GM23338 (cell line): ENCODE data around the gene TBRG4. TPM values are rescaled to one million over a fixed set of nuclear protein-coding genes. Genes with fewer than 3 reads are reported as not detected.

Experiments
- ATAC-seq: fragments of 200-7000 bp; cut with Tn5 transposase; 3 replicates; pipeline ENCODE4 v1.9.1; 2020
- DNase-seq: peaks from one replicate; pipeline ENCODE4 v3.0.0-alpha.2; 2015; ENCODE audit warnings: low spot score
- H2AFZ ChIP-seq: fragments of 200-600 bp; sonication (generic); 2 replicates; pipeline ENCODE4 v1.8.0; 2016; ENCODE audit warnings: antibody characterized with exemption, mild to moderate bottlenecking, moderate library complexity
- H3F3A ChIP-seq: fragments of 200-600 bp; sonication (generic); replicated peaks from 2 replicates; pipeline ENCODE4 v1.8.0; 2017; ENCODE audit warnings: antibody characterized with exemption, mixed run types, low read depth
- H3K27ac ChIP-seq: fragments of 200-600 bp; sonication (generic); 2 replicates; pipeline ENCODE4 v1.6.1; 2016; ENCODE audit warnings: low read depth
- H3K27me3 ChIP-seq: fragments of 200-600 bp; sonication (generic); 2 replicates; pipeline ENCODE4 v1.8.0; 2016; ENCODE audit warnings: mild to moderate bottlenecking, mixed run types, moderate library complexity; ENCODE audit not compliant: insufficient read depth
- H3K36me3 ChIP-seq: fragments of 200-600 bp; sonication (generic); 2 replicates; pipeline ENCODE4 v1.8.0; 2016; ENCODE audit warnings: mild to moderate bottlenecking; ENCODE audit not compliant: insufficient read depth
- H3K4me1 ChIP-seq: fragments of 200-600 bp; sonication (generic); 2 replicates; pipeline ENCODE4 v1.8.0; 2016; ENCODE audit warnings: mild to moderate bottlenecking, moderate library complexity; ENCODE audit not compliant: insufficient read depth
- H3K4me2 ChIP-seq: fragments of 200-600 bp; sonication (generic); 2 replicates; pipeline ENCODE4 v1.7.1; 2017; ENCODE audit warnings: mixed run types
- H3K4me3 ChIP-seq: fragments of 200-600 bp; sonication (generic); 2 replicates; pipeline ENCODE4 v1.6.1; 2016; ENCODE audit warnings: mixed run types
- H3K79me2 ChIP-seq: fragments of 200-600 bp; sonication (generic); replicated peaks from 2 replicates; pipeline ENCODE4 v1.8.0; 2017; ENCODE audit warnings: mild to moderate bottlenecking; ENCODE audit not compliant: insufficient read depth
- H3K9me2 ChIP-seq: fragments of 200-600 bp; sonication (generic); 2 replicates; pipeline ENCODE4 v1.8.0; 2017; ENCODE audit not compliant: insufficient read depth
- H4K20me1 ChIP-seq: fragments of 200-600 bp; sonication (generic); replicated peaks from 2 replicates; pipeline ENCODE4 v1.8.0; 2017; ENCODE audit warnings: mild to moderate bottlenecking; ENCODE audit not compliant: insufficient read depth
- H3K27ac Mint-ChIP-seq: 2 replicates; pipeline ENCODE4 v1.8.0; 2020; ENCODE audit warnings: inconsistent platforms, mild to moderate bottlenecking, moderate library complexity, mixed read lengths
- H3K27me3 Mint-ChIP-seq: 3 replicates; pipeline ENCODE4 v1.8.0; 2022; ENCODE audit warnings: low read depth, mild to moderate bottlenecking, moderate library complexity, mixed read lengths, inconsistent platforms; ENCODE audit not compliant: insufficient read depth, poor library complexity
- H3K36me3 Mint-ChIP-seq: 3 replicates; pipeline ENCODE4 v1.8.0; 2021; ENCODE audit warnings: low read depth, mild to moderate bottlenecking, inconsistent platforms, moderate library complexity, mixed read lengths
- H3K4me1 Mint-ChIP-seq: 3 replicates; pipeline ENCODE4 v1.8.0; 2020; ENCODE audit warnings: mild to moderate bottlenecking, inconsistent platforms, mixed read lengths
- H3K4me3 Mint-ChIP-seq: 3 replicates; pipeline ENCODE4 v1.8.0; 2021; ENCODE audit warnings: moderate library complexity, mild to moderate bottlenecking, inconsistent platforms, mixed read lengths
- H3K9me3 Mint-ChIP-seq: 3 replicates; pipeline ENCODE4 v1.8.0; 2020; ENCODE audit warnings: moderate library complexity, mild to moderate bottlenecking, inconsistent platforms, mixed read lengths
- CREB1 ChIP-seq: fragments of 250-450 bp; sonication (Bioruptor Pico); IDR thresholded peaks from 2 replicates; pipeline ENCODE4 v1.5.0; 2020; ENCODE audit warnings: low read depth, mild to moderate bottlenecking, moderate library complexity
- EZH2 ChIP-seq: fragments of 200-600 bp; sonication (generic); IDR thresholded peaks from one replicate; pipeline ENCODE4 v1.8.0; 2017; ENCODE audit warnings: antibody characterized with exemption, mild to moderate bottlenecking, low read depth; ENCODE audit not compliant: unreplicated experiment
- EZH2phosphoT487 ChIP-seq: fragments of 200-600 bp; sonication (generic); IDR thresholded peaks from one replicate; pipeline ENCODE4 v1.8.1; 2018; ENCODE audit warnings: antibody characterized with exemption; ENCODE audit not compliant: unreplicated experiment
- JUNB ChIP-seq: IDR thresholded peaks from one replicate; pipeline ENCODE4 v1.6.1; 2016; ENCODE audit warnings: antibody characterized with exemption; ENCODE audit not compliant: unreplicated experiment
- NANOG ChIP-seq: IDR thresholded peaks from 2 replicates; pipeline ENCODE4 v1.6.1; 2016; ENCODE audit warnings: antibody characterized with exemption, borderline replicate concordance
- POLR2AphosphoS5 ChIP-seq: IDR thresholded peaks from 2 replicates; pipeline ENCODE4 v1.6.1; 2016; ENCODE audit warnings: antibody characterized with exemption, low read depth
- STAT1 ChIP-seq: IDR thresholded peaks from one replicate; pipeline ENCODE4 v1.6.1; 2016; ENCODE audit warnings: antibody characterized with exemption; ENCODE audit not compliant: unreplicated experiment
- ZNF331 ChIP-seq: fragments of 250-450 bp; sonication (Bioruptor Pico); IDR thresholded peaks from 2 replicates; pipeline ENCODE4 v1.5.0; 2020; ENCODE audit warnings: low read depth, mild to moderate bottlenecking, moderate library complexity
- polyA plus RNA-seq: library from polyadenylated mRNA; unstranded; fragments of >200 nt; fragmentation: Nextera tagmentation; extraction: Ambion mirVana; gene quantifications from 2 replicates; pipeline ENCODE4 v1.2.1, GENCODE V29; 2016
- total RNA-seq: library from RNA; depleted of rRNA; stranded (reverse); fragments of >200 nt; shearing (Covaris generic); gene quantifications from 2 replicates; pipeline ENCODE4 v1.2.3, GENCODE V29; 2014
- TF ChIP-seq, protein P1 (sequence below), 2 experiments: fragments of 200-600 bp in 1 of 2; sonication (generic) in 1 of 2; conservative IDR thresholded peaks; 2 replicates each; pipeline versions ENCODE4 v1.5.1 to v1.6.1; 2016 to 2017; ENCODE audit warnings: antibody characterized with exemption in 2 of 2, low read depth in 2 of 2, mild to moderate bottlenecking in 2 of 2, moderate library complexity in 1 of 2

Gene TBRG4
- total and polyA plus RNA-seq, 2 experiments from 2014 or later: 72.5 to 162 TPM

DNA sequence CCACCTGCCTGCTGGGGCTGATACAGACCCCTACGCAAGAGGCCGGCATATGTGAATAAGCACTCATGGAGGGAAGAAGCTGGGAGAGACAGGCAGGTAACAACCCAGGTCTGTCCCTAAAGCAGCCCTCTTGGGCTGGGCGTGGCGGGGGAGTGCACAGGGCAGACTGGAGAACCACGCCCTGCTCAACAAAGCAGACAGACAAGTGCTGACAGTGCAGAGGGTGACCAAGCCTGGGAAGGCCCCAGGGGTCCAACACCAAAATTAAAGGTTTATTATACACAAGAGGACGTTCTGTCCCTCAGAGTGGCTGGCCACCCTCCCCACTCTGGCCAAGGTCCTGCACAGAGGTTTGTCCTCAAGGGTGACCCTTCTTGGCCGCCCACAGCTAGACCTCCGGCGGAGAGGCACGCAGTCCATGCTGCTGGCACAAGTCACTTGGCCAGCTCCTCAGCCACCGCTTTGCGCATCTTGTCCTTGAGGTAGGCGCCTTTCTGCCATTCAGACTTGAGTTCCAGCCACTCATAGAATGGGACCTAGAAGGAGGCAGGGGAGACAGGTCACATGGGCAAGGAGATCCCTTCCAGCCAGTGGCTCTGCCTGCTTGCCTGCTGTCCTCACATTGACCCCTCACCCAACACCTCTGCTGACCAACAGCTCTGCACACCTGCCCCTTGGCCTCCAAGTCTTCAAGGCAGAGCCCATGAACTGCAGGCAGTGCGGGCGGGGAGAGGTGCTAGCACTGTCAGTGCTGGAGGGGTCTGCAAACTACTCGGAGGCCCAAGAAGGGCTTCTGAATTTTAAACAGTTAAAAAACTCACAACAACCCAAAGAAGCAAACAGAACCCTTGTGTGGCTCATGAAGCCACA, 11.4 kb downstream of the TBRG4 start:
- H3K4me3 ChIP-seq: no peak overlapping the region
- no peaks in the 10 kb centered on the region for H3K4me1 Mint-ChIP-seq
- no peaks in the 10 kb centered on the region for H3K9me2 ChIP-seq
- H3K36me3 Mint-ChIP-seq: peaks cover 55% of the 10 kb centered on the region
- H3K27ac ChIP-seq: no peak overlapping the region
- H3K79me2 ChIP-seq: no peaks in the 10 kb centered on the region
- H3K9me3 Mint-ChIP-seq: no peaks in the 10 kb centered on the region; the same call in 2 of the 3 replicates
- H4K20me1 ChIP-seq: peaks cover 17% of the 10 kb centered on the region
- H3K27ac Mint-ChIP-seq: no peak overlapping the region
- no peaks in the 10 kb centered on the region for H3K4me1 ChIP-seq
- H3K27me3 ChIP-seq: no peaks in the 10 kb centered on the region
- H2AFZ ChIP-seq: no peak overlapping the region
- TF ChIP-seq EZH2phosphoT487 (no peak), CREB1 (CRISPR knock-in tag) (no peak), ZNF331 (CRISPR knock-in tag) (no peak), JUNB (no peak), EZH2 (no peak)
- TF ChIP-seq, protein P1, sequence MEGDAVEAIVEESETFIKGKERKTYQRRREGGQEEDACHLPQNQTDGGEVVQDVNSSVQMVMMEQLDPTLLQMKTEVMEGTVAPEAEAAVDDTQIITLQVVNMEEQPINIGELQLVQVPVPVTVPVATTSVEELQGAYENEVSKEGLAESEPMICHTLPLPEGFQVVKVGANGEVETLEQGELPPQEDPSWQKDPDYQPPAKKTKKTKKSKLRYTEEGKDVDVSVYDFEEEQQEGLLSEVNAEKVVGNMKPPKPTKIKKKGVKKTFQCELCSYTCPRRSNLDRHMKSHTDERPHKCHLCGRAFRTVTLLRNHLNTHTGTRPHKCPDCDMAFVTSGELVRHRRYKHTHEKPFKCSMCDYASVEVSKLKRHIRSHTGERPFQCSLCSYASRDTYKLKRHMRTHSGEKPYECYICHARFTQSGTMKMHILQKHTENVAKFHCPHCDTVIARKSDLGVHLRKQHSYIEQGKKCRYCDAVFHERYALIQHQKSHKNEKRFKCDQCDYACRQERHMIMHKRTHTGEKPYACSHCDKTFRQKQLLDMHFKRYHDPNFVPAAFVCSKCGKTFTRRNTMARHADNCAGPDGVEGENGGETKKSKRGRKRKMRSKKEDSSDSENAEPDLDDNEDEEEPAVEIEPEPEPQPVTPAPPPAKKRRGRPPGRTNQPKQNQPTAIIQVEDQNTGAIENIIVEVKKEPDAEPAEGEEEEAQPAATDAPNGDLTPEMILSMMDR (conservative IDR thresholded peaks at IDR 0.05; ENCODE audit: low read depth in 2 of 2): no peak
- DNase-seq (no peak), ATAC-seq (no peak)
- no peak overlapping the region for H3K4me3 Mint-ChIP-seq
- H3K36me3 ChIP-seq: peaks cover 21% of the 10 kb centered on the region
- peaks cover 15% of the 10 kb centered on the region; the same call in 1 of the 2 replicates for H3F3A ChIP-seq
- H3K27me3 Mint-ChIP-seq: peaks cover 9% of the 10 kb centered on the region
- no peak overlapping the region for H3K4me2 ChIP-seq

DNA sequence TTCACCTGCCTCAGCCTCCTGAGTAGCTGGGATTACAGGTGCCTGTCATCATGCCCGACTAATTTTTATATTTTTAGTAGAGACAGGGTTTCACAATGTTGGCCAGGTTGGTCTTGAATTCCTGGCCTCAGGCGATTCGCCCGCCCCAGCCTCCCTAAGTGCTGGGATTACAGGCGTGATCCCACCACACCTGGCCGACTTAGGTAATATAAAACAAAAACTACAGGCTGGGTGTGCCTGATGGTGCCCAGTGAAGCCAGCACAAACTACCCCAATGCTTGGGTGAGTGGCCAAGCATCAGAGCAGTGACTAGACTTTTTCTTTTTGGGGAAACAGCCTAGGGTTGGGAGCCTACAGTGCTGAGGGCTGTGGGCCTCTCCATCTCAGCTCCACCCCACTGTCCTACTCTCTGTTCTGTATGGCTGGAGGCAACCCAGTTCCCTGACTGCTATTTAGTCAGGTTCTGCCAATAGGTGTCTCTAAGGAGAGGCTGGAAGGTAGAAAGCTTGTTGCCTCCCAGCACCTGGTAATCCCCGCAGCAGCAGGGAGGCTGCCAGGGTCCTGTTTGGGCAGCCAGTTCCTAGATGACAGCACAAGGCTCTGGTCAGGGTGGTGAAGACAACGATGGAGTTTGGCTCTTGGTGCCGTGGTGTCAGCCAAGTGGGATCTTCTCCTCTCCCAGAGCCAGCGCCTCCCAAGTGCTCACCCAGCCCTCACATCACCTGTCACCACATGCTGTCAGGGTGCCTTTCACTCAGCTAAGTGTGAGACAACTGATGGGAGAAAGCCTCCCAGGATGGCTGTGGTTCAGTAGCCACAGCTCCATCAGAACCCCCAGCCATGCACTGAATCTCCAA, 12.3 kb downstream of the TBRG4 start:
- peaks cover 13% of the 10 kb centered on the region for H3K36me3 ChIP-seq
- H4K20me1 ChIP-seq: peaks cover 17% of the 10 kb centered on the region
- no peak overlapping the region for H3K4me2 ChIP-seq
- H3F3A ChIP-seq: peaks cover 15% of the 10 kb centered on the region; the same call in 1 of the 2 replicates
- H3K9me2 ChIP-seq: no peaks in the 10 kb centered on the region
- no peaks in the 10 kb centered on the region for H3K27me3 ChIP-seq
- no peak overlapping the region for H3K27ac Mint-ChIP-seq
- H3K4me3 ChIP-seq: no peak overlapping the region
- no peaks in the 10 kb centered on the region for H3K79me2 ChIP-seq
- ATAC-seq: peak; percentile 80
- H3K4me1 ChIP-seq: no peaks in the 10 kb centered on the region
- no peak overlapping the region for H2AFZ ChIP-seq
- peak; percentile 32 for DNase-seq
- no peak overlapping the region for H3K4me3 Mint-ChIP-seq
- no peak overlapping the region for H3K27ac ChIP-seq
- no peaks in the 10 kb centered on the region for H3K4me1 Mint-ChIP-seq
- H3K36me3 Mint-ChIP-seq: peaks cover 45% of the 10 kb centered on the region
- peaks cover 7% of the 10 kb centered on the region for H3K27me3 Mint-ChIP-seq
- no peaks in the 10 kb centered on the region; the same call in 2 of the 3 replicates for H3K9me3 Mint-ChIP-seq
- no peak for TF ChIP-seq NANOG
- TF ChIP-seq, protein P1 (conservative IDR thresholded peaks at IDR 0.05; ENCODE audit: low read depth in 2 of 2): no peak; a peak in 1 of 4 replicates
- TF ChIP-seq ZNF331 (CRISPR knock-in tag): no peak
- no peak for TF ChIP-seq JUNB
- no peak for TF ChIP-seq STAT1
- TF ChIP-seq POLR2AphosphoS5: no peak
- TF ChIP-seq CREB1 (CRISPR knock-in tag): no peak
